Thyroid gland (tissue), 4 donors: ENCODE results near the gene SPTBN4.

Source experiments
- POLR2A ChIP-seq, 2 donors: fragments of 450-650 bp; IDR thresholded peaks; one replicate each; pipeline ENCODE4 v1.6.1; 2017; ENCODE audit warnings: antibody characterized with exemption in 2 of 2, mild to moderate bottlenecking in 2 of 2, moderate library complexity in 1 of 2
- TF ChIP-seq, protein P1 (sequence below), 6 experiments: fragments of 200-600 bp in 3 of 6; fragments of 450-650 bp in 3 of 6; sonication (generic) in 3 of 6; IDR thresholded peaks; one replicate each; pipeline ENCODE4 v1.5.1; 2016 to 2019; ENCODE audit warnings: antibody characterized with exemption in 6 of 6, mild to moderate bottlenecking in 2 of 6, inconsistent platforms in 1 of 6, moderate library complexity in 1 of 6

DNA sequence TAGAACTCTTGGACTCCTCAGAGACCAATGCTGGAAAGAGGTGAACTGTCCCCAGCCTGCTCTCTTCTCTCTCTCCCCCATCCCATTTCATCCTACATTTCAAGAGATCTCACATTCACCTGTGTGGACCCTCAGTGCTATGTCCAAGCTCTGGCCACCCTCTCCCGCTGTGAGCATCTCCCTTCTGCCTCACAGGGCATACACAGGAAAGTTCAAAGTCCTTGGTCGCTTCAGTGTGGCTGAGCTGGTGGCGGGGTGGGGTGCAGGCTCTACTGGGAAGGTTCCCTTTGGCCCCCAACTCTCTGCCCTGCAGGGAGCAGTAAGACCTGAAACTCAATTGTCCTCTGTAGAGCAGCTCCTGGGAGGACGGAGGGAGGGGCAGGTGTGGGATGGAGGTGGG lies 27.0 kb downstream of the SPTBN4 start:
- TF ChIP-seq, protein P1, sequence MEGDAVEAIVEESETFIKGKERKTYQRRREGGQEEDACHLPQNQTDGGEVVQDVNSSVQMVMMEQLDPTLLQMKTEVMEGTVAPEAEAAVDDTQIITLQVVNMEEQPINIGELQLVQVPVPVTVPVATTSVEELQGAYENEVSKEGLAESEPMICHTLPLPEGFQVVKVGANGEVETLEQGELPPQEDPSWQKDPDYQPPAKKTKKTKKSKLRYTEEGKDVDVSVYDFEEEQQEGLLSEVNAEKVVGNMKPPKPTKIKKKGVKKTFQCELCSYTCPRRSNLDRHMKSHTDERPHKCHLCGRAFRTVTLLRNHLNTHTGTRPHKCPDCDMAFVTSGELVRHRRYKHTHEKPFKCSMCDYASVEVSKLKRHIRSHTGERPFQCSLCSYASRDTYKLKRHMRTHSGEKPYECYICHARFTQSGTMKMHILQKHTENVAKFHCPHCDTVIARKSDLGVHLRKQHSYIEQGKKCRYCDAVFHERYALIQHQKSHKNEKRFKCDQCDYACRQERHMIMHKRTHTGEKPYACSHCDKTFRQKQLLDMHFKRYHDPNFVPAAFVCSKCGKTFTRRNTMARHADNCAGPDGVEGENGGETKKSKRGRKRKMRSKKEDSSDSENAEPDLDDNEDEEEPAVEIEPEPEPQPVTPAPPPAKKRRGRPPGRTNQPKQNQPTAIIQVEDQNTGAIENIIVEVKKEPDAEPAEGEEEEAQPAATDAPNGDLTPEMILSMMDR (IDR thresholded peaks at IDR 0.05), result no peak
- TF ChIP-seq POLR2A (IDR thresholded peaks at IDR 0.05), result no peak
